ENCODE measurements around the gene EHBP1L1.

- no peak for TF ChIP-seq POLR2AphosphoS5 (IDR thresholded peaks at IDR 0.05; ENCODE audit: borderline replicate concordance, low read depth, low read length)
- no peak for TF ChIP-seq EZH2 (IDR thresholded peaks at IDR 0.05)
- TF ChIP-seq FOXP2 (optimal IDR thresholded peaks at IDR 0.05; ENCODE audit: control extremely low read depth, extremely low read length, insufficient read depth) = no peak
These were observed 23.4 kb upstream of the EHBP1L1 start for GRCh38 chr11:65552388-65552951.
